Suppressor macrophage (primary cell): ENCODE results near the gene DIP2B.
A peak's percentile ranks its signal among the peaks of the same experiment; 100 is the strongest.
"Not testable (repeated sequence)": the region's sequence is repeated elsewhere in the genome, so short reads cannot be mapped to it uniquely, and the experiment has no call there.

Experiments used
- DNase-seq, 4 experiments: peaks; one replicate each; pipeline ENCODE4 v3.0.0-alpha.2; 2020 to 2022

The DIP2B gene

DNA sequence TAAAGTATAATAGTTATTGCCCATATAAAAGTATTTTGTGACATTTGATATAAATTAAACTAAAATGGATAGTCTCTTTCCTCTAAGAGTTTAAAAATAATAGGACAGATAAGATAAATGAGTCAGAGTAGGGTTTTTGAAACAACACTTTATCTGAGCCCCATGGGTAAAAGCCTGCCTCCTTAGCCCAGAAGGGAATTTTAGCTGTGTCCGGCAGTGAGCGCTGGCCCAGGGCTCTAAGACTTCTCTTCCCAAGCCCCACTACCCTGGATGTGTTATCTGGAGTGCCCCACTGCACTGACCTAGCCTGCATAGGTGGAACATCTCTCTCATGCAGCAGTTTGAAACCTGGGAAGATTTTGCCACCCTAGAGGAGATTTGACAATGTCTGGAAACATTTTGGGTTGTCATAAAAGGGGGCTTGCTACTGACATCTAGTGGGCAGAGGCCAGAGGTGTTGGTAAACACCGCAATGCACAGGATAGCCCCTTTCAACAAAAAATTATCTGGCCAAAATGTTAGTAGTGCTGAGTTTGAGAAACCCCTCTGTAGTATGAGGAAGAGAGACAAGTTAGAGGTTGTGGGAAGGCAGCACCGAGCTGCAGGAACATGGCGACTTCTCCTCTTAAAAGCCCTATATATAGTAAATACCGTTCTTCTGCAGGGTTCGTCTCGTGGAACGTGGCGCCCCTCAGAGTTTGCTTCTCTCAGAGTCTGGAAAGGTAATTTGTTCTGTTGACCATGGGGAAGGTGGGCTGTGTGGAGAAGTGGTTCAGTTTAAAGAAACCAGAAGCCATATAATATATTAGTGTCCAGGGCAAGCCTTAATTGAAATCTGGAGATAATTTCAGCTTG lies 229.9 kb downstream of the DIP2B start:
- peak; percentile 9 to 44 (median 33) for DNase-seq

DNA sequence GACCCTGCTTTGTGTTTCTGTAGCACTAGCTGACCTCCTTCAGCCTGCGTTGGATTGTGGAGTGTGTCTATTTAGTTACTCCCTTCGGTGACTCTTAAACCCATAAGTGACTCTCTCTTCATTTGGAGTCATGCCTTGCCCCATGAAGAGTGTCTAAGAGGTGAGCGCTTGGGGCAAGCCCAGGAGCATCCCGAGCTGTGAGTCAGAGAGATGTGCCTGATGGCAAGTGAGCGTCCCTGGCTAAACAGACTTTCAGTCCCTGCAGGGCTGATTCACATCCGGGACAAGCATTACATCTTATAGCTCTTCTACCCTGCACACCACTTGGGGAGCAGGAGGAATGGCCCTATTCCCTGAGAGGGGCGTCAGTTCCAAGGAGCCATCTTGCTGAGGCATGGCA lies 234.8 kb downstream of the DIP2B start:
- no peak for DNase-seq

DNA sequence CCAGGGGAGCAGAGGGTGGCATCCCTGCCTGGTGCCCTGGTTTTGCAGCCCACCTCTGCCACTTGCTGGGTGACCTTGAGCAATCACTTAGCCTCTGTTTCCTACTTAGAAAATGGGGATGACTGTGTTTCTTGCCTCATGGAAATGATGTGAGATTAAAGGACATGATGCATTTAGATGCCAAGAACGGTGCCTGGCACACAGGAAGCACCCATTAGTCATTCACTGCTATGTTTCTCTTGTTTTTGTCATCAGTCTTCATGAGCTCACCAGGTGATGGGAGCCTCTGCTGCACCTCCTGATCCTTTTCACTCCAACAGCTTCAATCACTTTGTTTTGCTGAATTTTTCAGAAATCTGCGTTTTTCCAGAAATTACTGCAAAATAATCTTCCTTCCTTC lies 235.5 kb downstream of the DIP2B start:
- no peak for DNase-seq

GRCh38 chr12:50742776-50743175 lies 238.0 kb downstream of the DIP2B start:
- no peak for DNase-seq

DNA sequence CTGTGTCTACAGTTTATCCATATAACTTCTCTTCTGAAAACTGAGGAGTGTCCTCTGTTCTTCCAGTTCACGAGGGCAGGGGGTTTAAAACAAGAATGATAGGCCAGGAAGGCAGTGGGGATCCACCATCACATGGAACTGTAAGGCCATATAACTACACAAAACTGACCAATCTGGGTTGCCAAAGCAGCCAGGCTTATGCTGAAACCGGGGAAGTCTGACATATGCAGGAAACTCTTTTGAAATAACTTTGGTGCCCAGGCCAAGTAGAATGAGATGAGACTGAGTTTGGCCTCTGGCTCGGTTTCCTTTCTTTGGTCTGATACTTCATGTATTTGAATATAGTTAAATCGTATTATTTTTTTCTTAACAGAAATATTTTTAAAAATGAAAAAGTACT lies 241.1 kb downstream of the DIP2B start:
- peak; percentile 62 to 80 (median 78) for DNase-seq

DNA sequence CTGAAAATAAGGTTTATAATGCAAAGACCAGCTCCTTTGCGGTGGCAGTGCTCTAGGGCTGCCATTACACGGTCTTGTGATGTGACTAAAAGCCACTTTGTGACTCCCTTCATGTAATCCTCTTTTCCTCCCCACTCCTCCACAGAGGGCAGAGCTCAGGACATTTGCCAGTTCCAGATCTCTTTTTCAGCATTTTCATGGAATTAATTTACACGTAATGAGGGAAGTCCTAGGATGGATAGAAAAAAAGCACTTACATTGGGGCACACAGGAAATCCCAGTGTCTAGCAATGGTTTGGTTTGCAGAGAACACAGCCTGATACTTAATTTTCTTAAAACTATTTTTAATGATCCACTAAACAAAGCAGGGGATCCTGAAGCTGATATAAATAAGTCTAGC lies 241.6 kb downstream of the DIP2B start:
- DNase-seq = no peak

GRCh38 chr12:50747817-50748216 lies 243.0 kb downstream of the DIP2B start:
- DNase-seq = no peak

GRCh38 chr12:50749459-50749882 lies 244.7 kb downstream of the DIP2B start:
- DNase-seq = no peak

DNA sequence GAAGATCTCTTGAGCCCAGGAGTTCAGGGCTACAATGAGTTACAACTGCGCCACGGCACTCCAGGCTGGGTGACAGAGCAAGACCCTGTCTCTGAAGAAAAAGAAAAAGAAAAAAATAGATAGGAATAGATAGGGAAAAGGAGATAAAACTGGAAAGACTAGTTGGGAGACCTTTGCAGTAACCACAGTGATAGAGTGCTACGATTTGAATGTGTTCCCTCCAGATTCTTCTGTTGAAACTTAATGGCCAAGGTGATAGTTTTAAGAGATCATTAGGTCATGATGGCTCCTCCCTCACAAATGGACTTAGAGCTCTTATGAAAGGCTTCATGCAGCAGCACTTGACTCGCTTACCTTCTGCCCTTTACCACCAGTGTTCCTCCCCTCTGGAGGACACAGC lies 245.6 kb downstream of the DIP2B start:
- no peak for DNase-seq

GRCh38 chr12:50751948-50752721 lies 247.3 kb downstream of the DIP2B start:
- DNase-seq = peak in 2 of 4 experiments; percentile 50 to 68

GRCh38 chr12:50753232-50753769 lies 248.5 kb downstream of the DIP2B start:
- no peak for DNase-seq

- DNase-seq = peak; percentile 96 to 97 (median 96)
These were observed 259.0 kb downstream of the DIP2B start, which contains the start of gene ATF1 for GRCh38 chr12:50763639-50764285. Gene ATF1, plus strand, starts transcription at chr12:50764101. Its CDS starts 16,045 bp downstream, at chr12:50780146.

DNA sequence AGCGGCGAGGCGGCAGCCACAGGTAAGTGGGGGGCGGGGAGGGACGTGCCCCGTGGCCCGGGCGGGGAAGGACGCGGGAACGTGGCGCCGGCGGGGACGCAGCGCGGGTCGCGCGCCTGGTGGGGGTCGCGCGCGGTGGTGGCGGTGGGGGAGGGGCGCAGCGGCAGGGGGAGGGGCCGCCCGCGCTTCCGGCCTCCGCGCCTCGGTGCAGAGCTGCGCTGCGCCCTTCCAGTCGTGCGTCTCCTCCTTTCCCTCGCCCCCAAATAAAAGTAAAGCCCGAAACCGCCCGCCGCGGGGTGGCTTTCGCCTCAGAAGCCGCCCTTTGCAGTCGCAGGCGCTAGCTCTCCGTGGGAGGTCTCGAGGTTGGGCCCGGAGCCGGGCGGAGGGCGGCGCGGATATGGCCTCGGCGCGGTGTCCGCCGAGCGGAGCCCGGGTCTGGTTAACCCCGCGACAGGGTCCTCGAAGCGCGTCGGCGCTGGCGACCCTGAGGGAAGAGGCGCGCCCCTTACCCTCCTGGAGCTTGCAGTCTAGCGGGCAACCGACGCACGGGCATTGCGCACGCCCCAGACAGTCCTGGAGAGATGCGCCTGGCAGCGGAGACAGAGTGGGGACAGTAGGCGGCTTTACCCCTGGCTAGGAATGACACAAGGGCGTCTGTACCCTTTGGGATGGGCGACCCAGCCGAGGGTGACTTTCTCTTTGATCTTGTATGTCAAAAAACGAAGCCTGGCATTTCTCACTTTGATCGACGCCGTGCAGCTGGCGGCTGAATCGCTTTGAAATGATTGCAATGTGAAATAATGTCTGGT lies 259.7 kb downstream of the DIP2B start:
- DNase-seq = peak; percentile 53 to 81 (median 70)

GRCh38 chr12:50765095-50765911 lies 260.5 kb downstream of the DIP2B start:
- DNase-seq = peak; percentile 42 to 68 (median 62)

DNA sequence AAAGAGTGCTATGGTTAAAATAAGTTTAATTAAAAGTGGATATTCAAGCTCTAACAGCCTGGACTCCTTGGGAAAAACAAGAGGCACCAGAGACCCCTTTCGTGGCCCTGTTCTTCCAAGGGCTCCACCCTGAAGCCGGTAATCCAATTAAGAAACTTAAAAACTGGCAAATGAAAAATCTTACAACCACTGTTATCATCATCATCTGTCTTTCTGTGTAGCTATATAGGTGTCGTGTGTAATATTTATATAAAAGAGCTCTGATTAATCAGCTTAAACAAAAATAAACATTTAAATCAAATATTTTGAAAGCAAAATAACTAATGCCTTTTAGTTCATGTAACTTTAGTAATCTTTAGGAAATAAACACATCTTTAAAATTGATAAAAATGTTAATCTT lies 263.6 kb downstream of the DIP2B start:
- DNase-seq = no peak

GRCh38 chr12:50768813-50769212 lies 264.0 kb downstream of the DIP2B start:
- DNase-seq = not testable (repeated sequence)

- DNase-seq = no peak
These were observed 266.6 kb downstream of the DIP2B start for GRCh38 chr12:50771409-50771808.

GRCh38 chr12:50772470-50772869 lies 267.7 kb downstream of the DIP2B start:
- DNase-seq = no peak

- DNase-seq = no peak
These were observed 268.1 kb downstream of the DIP2B start for GRCh38 chr12:50772877-50773276.

- no peak for DNase-seq
These were observed 270.5 kb downstream of the DIP2B start for GRCh38 chr12:50775251-50775650.
